Astrocyte of the hippocampus (primary cell): ENCODE results near the gene TNIK.

Experiments used
- DNase-seq: peaks from one replicate; pipeline ENCODE4 v3.0.0; 2011; ENCODE audit warnings: low read depth, low spot score

TNIK gene

GRCh38 chr3:171417813-171418212, 42.4 kb downstream of the TNIK start:
- DNase-seq, result peak; percentile 76

- no peak for DNase-seq
Measured at GRCh38 chr3:171417137-171417536, 43.1 kb downstream of the TNIK start.

DNA sequence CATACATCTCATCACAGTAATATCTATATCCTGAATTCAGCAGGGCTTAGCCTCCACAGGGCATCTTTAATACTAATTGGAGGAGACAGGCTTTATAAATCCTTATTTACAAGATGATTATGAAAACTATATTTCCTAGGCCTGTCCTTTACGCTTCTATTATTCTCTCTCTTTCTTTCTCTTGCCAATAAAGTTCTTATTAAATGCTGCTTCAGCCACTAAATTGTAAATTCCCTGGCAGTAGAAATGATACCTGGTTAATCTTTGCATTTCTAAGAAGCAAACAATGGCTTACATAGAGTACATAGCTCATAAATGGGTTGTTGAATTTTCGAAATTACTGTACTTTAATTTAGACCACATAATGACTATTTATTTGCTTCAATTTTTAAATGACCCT, 43.5 kb downstream of the TNIK start:
- no peak for DNase-seq

DNA sequence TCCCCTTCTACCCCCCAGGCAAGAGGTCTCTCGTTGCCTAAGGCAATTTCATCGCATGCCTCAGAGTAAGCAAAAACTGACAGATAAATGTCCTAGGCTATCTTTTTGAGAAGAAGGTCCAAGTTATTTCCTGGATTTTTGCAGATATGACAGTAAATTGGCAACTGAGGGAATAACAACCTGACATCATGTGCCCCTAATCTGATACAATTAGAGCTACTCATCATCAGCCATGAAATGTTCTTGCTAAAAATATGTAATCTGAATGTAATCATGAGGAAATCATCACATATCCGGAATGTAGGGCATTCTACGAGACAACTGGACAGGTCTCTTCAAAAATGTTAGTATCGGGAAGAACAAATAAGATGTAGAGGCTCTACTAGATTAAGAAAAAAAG, 44.1 kb downstream of the TNIK start:
- no peak for DNase-seq

DNA sequence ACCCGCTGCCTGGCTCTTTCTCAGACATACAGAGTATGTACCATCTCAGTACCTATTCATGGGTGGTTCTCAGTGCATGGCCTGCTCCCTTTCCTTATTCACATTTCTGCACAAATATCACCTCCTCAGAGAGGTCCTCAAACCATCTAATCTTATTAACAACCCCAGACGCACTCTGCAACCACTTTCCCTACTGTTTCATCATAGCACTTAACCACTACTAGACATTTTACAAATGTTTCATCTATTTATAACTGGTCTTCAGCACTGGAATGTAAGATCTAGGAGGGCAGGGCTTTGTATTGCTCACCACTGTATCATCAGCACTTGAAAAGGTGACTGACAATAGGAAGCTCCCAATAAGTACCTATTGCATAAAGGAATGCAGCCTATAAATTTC, 45.1 kb downstream of the TNIK start:
- peak; percentile 43 for DNase-seq

- no peak for DNase-seq
Measured at GRCh38 chr3:171412473-171412872, 47.7 kb downstream of the TNIK start.

DNA sequence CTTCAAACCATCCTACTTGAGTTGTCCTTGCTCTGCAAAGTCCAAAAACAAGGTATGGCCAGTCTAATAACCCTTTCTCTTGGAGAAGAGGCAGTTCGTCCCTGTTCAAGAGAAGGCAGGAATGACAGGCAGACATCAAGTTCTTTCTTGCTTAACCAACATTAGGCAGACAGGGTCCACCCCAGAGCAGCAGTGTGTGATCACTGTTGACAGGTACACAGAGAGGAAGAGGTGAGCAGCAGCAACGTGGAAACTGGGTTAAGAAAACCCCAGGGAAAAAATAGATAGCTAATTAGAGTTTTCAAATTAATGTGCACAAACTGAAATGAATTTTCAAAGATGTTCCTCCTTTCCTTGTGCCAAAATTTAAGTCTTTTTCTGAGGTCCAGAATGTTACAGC, 48.2 kb downstream of the TNIK start:
- DNase-seq, result no peak

DNA sequence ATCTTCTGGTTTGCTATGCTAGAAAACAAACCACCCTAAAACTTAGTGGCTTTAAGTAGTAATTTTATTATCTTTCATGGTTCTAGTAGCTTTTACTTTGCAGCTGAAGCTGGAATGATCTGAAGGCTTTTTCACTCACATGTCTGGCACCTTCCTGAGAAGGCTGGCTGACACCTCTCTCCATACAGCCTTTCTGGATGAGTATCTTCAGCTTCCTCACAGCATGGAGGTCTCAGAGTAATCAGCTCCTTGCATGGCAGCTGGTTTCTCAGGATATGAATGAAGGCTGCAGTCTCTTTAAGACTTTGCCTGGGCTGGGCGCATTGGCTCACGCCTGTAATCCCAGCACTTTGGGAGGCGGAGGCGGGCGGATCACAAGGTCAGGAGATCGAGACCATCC, 50.0 kb downstream of the TNIK start:
- no peak for DNase-seq

GRCh38 chr3:171407759-171408158, 52.4 kb downstream of the TNIK start:
- peak; percentile 52 for DNase-seq

DNA sequence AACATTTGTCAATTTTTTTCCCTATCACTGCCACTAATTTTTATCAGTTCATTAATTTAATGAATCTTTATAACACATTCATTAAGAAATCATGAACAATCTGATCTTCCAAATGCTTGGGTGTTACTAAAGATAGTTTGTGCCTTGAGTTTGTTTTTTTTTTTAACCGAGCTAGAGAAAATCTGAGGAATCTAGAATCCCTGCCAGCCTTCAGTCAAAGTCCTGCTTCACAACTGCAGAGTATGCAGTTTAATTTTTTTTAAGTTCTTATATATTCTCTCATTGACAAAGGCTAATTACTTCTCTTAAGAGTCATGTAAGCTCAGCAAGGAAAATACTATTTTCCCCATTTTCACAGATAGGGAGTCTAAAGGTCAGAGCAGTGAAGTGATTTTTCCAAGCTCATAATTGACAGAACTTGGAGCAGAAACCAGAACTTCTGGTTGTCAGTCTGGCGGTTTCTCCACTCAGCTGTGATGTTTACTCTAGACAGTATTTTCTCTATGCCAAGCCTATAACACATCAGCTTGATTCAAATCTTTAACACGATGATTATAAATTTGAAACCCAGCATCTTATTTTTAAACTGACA, 55.7 kb downstream of the TNIK start:
- peak; percentile 63 for DNase-seq

DNA sequence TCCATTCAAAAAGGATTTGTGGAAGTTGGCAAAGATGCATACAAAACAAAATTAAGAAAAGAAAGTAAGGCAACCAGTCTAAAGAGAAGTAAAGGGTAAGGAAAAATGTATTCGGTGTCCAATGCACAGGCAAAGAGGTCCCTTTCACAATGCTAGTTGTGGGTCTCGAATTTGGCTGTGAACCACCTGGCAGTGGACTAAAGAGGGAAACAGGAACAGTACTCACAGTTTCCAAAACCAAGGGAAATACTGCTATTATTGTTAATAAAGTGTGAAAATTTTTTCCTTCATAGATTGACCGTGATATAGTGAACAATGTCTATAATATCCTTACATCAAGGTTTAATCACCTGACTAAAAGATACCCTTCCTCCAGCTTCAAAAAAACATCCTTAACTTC, 57.9 kb downstream of the TNIK start:
- DNase-seq, result no peak

DNA sequence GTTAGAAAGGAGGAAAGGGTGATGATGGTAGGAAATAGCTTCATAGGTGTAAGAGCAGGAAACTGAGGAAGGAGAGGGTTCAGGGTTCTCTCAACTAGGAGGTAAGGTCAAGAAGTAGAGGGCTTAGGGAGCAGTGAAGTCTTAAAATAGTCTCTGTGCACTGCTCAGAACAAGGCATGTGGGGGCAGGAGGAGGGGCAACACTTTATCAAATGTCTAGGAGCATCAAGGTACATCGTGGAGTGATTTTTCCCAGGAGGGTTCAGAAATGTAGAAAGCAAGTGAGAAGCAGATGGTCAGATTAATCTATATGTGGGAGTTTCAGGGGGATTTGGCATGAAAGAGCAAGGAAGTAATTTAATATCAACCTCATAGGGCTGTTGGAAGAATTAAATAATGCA, 58.8 kb downstream of the TNIK start:
- no peak for DNase-seq

- no peak for DNase-seq
Measured at GRCh38 chr3:171399842-171400241, 60.4 kb downstream of the TNIK start.

DNA sequence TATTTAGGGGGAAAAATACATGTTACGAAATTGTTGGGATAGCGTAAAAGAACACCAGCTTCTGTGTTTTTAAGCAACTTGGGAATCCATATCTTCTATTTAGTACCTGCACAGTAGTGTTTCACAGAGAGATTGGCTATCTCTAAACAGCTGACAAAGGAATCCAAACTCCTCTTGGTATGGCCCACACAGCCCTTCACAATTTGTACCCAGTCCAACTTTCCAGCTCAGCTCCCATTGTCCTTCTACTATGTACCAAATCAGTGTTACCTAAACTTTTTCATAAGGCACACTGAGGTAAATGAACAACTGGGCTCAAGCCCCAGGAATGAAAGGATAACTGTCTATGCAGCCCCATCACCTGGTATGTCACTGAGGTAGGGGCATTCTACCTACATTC, 61.9 kb downstream of the TNIK start:
- no peak for DNase-seq

GRCh38 chr3:171397089-171397488, 63.1 kb downstream of the TNIK start:
- no peak for DNase-seq

DNA sequence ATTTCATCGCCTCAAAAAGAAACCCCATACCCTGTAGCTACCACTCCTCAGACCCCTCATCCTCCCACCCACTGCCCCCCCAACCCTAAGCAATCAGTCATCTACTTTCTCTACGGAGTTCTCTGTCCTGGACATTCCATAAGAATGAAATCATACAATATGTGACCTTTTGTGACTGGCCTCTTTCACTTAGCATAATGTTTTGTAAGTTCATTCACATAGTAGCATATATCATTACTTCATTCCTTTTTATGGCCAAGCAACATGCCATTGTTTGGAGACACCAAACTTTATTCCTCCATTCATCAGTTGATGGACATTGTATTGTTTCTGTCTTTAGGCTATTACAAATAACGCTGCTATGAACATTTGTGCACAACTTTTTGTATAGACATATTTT, 64.2 kb downstream of the TNIK start:
- DNase-seq, result no peak

- DNase-seq, result peak; percentile 84
Measured at GRCh38 chr3:171393032-171393744, 67.0 kb downstream of the TNIK start.

DNA sequence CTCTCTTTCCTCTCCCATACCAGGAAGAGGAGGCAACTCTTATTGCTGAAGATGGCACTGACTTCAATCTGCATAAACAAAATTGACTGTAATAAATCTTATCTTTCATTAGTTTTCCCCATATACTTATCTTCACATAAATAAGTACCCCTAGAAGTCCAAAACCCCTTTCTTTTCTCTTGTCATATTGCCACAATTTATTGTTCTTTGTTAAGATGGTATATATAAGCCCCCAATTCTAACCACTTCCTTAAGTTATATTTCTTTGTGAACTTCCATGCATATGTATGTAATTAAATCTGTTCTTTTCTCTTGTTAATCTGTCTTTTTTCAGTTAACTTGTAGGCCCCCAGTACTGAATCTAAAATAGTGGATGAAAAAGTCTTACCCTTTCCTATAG, 68.8 kb downstream of the TNIK start:
- DNase-seq, result no peak

GRCh38 chr3:171390051-171390941, 69.9 kb downstream of the TNIK start:
- DNase-seq, result no peak

GRCh38 chr3:171389491-171389890, 70.7 kb downstream of the TNIK start:
- DNase-seq, result no peak

DNA sequence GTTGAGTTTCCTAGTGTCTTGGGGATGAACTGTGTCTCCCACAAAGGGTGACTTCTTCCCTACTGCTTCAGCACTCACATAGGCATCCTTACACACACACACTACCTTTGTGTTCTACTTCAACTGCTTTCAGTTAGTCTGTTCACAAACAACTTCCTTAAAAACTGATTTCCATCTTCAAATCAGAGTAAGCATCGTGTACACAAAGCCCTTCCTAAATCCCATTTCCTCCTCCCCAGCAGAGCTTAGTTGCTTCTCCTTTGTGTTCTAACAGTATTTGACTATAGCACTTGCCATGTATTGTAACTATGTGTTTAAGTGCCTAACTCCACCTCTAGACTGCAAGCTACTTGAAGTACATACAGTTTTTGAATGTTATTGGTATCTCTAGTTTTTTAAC, 71.7 kb downstream of the TNIK start:
- DNase-seq, result no peak

- DNase-seq, result no peak
Measured at GRCh38 chr3:171387062-171387461, 73.1 kb downstream of the TNIK start.

DNA sequence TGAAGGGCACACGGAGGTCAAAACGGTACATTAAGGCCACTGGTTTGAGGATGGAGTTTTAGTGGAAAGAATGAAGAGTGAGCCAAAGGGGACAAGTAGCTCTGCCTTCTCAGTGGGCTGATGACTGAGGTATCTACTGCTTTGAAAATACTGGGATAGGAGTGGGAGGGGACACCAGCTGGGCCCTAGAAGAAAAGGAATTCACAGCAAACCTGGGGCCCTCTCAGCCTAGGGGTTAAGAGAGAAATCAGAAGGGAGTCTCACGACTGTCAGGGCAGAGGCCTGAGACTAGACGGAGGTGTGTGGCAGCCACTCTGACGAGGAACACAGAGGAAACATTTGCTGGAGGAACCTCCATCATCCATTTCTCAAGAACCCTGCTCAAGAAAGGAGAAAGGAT, 75.1 kb downstream of the TNIK start:
- no peak for DNase-seq
